ENCODE results near the gene UBAC2.

UBAC2 gene

DNA sequence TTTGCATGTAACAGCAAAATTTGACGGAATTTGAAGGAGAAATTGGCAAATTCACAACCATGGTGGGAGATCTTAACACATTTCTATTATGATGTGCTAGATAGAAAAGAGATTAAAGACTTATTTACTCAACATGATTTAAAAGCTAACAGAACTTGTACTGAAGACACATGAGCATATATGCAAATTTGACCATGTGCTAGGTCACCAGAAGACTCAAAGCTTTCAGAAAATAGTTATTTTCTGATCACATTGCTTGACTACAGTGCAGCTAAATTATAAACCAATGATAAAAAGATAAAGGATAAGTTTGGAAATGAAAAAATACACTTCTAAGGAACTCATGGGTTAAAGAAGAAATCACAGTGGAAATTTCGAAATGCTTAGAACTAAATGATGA is 97.4 kb downstream of the UBAC2 start:
- no peak for TF ChIP-seq EZH2 (IDR thresholded peaks at IDR 0.05; ENCODE audit: borderline replicate concordance, low read depth, low read length, severe bottlenecking)
- TF ChIP-seq, protein P1, sequence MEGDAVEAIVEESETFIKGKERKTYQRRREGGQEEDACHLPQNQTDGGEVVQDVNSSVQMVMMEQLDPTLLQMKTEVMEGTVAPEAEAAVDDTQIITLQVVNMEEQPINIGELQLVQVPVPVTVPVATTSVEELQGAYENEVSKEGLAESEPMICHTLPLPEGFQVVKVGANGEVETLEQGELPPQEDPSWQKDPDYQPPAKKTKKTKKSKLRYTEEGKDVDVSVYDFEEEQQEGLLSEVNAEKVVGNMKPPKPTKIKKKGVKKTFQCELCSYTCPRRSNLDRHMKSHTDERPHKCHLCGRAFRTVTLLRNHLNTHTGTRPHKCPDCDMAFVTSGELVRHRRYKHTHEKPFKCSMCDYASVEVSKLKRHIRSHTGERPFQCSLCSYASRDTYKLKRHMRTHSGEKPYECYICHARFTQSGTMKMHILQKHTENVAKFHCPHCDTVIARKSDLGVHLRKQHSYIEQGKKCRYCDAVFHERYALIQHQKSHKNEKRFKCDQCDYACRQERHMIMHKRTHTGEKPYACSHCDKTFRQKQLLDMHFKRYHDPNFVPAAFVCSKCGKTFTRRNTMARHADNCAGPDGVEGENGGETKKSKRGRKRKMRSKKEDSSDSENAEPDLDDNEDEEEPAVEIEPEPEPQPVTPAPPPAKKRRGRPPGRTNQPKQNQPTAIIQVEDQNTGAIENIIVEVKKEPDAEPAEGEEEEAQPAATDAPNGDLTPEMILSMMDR (IDR thresholded peaks at IDR 0.05; ENCODE audit: borderline replicate concordance, extremely low read depth, low read length, poor library complexity, severe bottlenecking): no peak
- Histone ChIP-seq H3K9me3 (ENCODE audit: insufficient read depth, low read length, severe bottlenecking) (no peaks in the 10 kb centered on the region), H3K27me3 (ENCODE audit: insufficient read depth, low read length, poor library complexity) (no peaks in the 10 kb centered on the region), H3K4me3 (ENCODE audit: low read depth in 1 of 2, low read length in 2 of 2) (no peak overlapping the region), H3K36me3 (ENCODE audit: insufficient read depth, low read length) (peaks cover 25% of the 10 kb centered on the region; the same call in 1 of the 2 replicates), H3K4me1 (ENCODE audit: insufficient read depth, low read length) (no peaks in the 10 kb centered on the region), H3K4me2 (ENCODE audit: insufficient read depth, low read length) (no peak overlapping the region), H2AFZ (ENCODE audit: low read depth, low read length) (no peak overlapping the region), H4K20me1 (ENCODE audit: insufficient read depth, low read length) (peaks cover 10% of the 10 kb centered on the region; the same call in 1 of the 2 replicates), H3K9ac (ENCODE audit: low read depth, low read length) (no peak overlapping the region), H3K79me2 (ENCODE audit: insufficient read depth, low read length) (peaks cover 6% of the 10 kb centered on the region), H3K27ac (ENCODE audit: low read length) (no peak overlapping the region)
- no peak for ATAC-seq (ENCODE audit: insufficient read depth, low read depth)
- DNase-seq: no peak

DNA sequence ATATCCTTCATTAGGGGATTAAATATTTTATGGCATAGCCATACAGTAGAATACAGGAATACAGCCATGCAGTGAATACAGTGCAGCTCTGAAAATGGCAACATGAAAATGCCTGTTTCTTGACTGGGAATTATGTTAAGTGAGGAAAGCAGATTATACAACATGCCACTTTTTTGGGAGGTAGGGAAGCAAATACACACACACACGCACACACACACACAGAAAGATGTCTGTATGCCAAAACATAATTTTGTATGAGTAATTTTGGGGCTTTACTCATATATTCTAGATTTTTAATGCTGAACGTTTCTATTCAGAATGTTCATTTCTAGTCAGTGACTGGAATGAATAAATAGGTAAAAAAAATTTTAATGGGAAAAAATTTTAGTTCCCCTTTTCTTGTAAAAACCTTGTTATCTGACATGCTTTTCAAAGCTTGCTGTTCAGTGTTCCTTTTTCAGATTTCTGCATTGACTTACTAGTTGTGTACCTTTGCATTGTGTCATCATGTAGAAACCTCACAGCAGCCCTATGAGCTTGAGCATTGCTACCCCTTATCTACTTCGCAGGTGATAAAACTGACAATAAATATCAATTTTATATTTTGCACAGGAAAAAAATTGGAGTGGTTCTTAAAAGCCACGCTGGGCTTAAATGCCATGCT is 98.7 kb downstream of the UBAC2 start:
- TF ChIP-seq, protein P1 (IDR thresholded peaks at IDR 0.05; ENCODE audit: borderline replicate concordance, extremely low read depth, low read length, poor library complexity, severe bottlenecking): no peak
- TF ChIP-seq EZH2 (IDR thresholded peaks at IDR 0.05; ENCODE audit: borderline replicate concordance, low read depth, low read length, severe bottlenecking): no peak
- Histone ChIP-seq H4K20me1 (ENCODE audit: insufficient read depth, low read length) (peaks cover 11% of the 10 kb centered on the region; the same call in 1 of the 2 replicates), H3K36me3 (ENCODE audit: insufficient read depth, low read length) (peaks cover 30% of the 10 kb centered on the region), H3K27ac (ENCODE audit: low read length) (no peak overlapping the region), H3K79me2 (ENCODE audit: insufficient read depth, low read length) (peaks cover 6% of the 10 kb centered on the region), H3K9ac (ENCODE audit: low read depth, low read length) (no peak overlapping the region), H3K9me3 (ENCODE audit: insufficient read depth, low read length, severe bottlenecking) (no peaks in the 10 kb centered on the region), H3K4me1 (ENCODE audit: insufficient read depth, low read length) (no peaks in the 10 kb centered on the region), H3K27me3 (ENCODE audit: insufficient read depth, low read length, poor library complexity) (no peaks in the 10 kb centered on the region), H3K4me2 (ENCODE audit: insufficient read depth, low read length) (no peak overlapping the region), H3K4me3 (ENCODE audit: low read depth in 1 of 2, low read length in 2 of 2) (no peak overlapping the region), H2AFZ (ENCODE audit: low read depth, low read length) (no peak overlapping the region)
- DNase-seq (no peak), ATAC-seq (ENCODE audit: insufficient read depth, low read depth) (no peak)

DNA sequence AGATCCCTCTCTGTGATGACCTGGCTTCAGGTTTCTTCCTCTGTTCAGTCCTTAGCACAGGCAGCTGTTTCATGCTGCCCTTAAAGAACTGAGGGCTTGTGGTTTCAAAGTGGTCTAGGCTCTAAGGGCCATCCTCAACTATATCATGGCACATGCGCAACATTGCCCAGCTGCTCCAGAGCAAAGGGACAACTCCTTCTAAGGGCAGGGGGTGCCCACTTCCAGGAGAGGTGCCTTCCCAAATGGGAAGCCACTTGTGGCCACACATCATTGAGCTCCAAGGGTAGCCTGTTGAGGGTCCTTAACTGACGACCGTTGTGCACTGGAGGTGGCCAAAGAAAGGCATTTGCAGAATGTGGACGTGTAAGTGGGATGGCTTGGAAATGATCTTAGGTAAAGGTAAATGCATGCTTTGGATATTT is 99.3 kb downstream of the UBAC2 start:
- Histone ChIP-seq H3K4me1 (ENCODE audit: insufficient read depth, low read length) (no peaks in the 10 kb centered on the region), H3K36me3 (ENCODE audit: insufficient read depth, low read length) (peaks cover 31% of the 10 kb centered on the region), H3K9me3 (ENCODE audit: insufficient read depth, low read length, severe bottlenecking) (no peaks in the 10 kb centered on the region), H3K4me2 (ENCODE audit: insufficient read depth, low read length) (no peak overlapping the region), H2AFZ (ENCODE audit: low read depth, low read length) (no peak overlapping the region), H3K27ac (ENCODE audit: low read length) (no peak overlapping the region), H4K20me1 (ENCODE audit: insufficient read depth, low read length) (peaks cover 11% of the 10 kb centered on the region; the same call in 1 of the 2 replicates), H3K27me3 (ENCODE audit: insufficient read depth, low read length, poor library complexity) (no peaks in the 10 kb centered on the region), H3K79me2 (ENCODE audit: insufficient read depth, low read length) (peaks cover 6% of the 10 kb centered on the region), H3K4me3 (ENCODE audit: low read depth in 1 of 2, low read length in 2 of 2) (no peak overlapping the region), H3K9ac (ENCODE audit: low read depth, low read length) (no peak overlapping the region)
- ATAC-seq (ENCODE audit: insufficient read depth, low read depth): no peak
- TF ChIP-seq EZH2 (IDR thresholded peaks at IDR 0.05; ENCODE audit: borderline replicate concordance, low read depth, low read length, severe bottlenecking): no peak
- TF ChIP-seq, protein P1 (IDR thresholded peaks at IDR 0.05; ENCODE audit: borderline replicate concordance, extremely low read depth, low read length, poor library complexity, severe bottlenecking): no peak
- no peak for DNase-seq

Measured in DND-41 (cell line).